GM21367 (cell line): ENCODE measurements around the gene MARS1.
A peak's percentile ranks its signal among the peaks of the same experiment; 100 is the strongest.
"Not testable (repeated sequence)": the region's sequence is repeated elsewhere in the genome, so short reads cannot be mapped to it uniquely, and the experiment has no call there.

Experiments used
- ATAC-seq: cut with Tn5 transposase; IDR thresholded peaks from one replicate; pipeline ENCODE4 v1.9.1; 2021; ENCODE audit not compliant: unreplicated experiment

The MARS1 gene

GRCh38 chr12:57515408-57515933 is 27.6 kb downstream of the MARS1 start:
- no peak for ATAC-seq

GRCh38 chr12:57515934-57516541 is 28.2 kb downstream of the MARS1 start:
- no peak for ATAC-seq

- no peak for ATAC-seq
Observed at GRCh38 chr12:57516617-57517153, 28.8 kb downstream of the MARS1 start.

- ATAC-seq = no peak
Observed at GRCh38 chr12:57517187-57517586, 29.3 kb downstream of the MARS1 start.

- not testable (repeated sequence) for ATAC-seq
Observed at GRCh38 chr12:57517718-57518117, 29.9 kb downstream of the MARS1 start.

- no peak for ATAC-seq
Observed at GRCh38 chr12:57518176-57518919, 30.5 kb downstream of the MARS1 start.

- ATAC-seq = no peak
Observed at GRCh38 chr12:57518920-57519795, 31.3 kb downstream of the MARS1 start.

- no peak for ATAC-seq
Observed at GRCh38 chr12:57519796-57520052, 31.9 kb downstream of the MARS1 start.

GRCh38 chr12:57520053-57520818 is 32.4 kb downstream of the MARS1 start, which contains the start of gene DDIT3:
Gene DDIT3, minus strand, starts transcription at chr12:57520514. Its CDS starts 3,108 bp downstream, at chr12:57517406.
- ATAC-seq = peak; percentile 46

GRCh38 chr12:57521525-57522010 is 33.7 kb downstream of the MARS1 start:
- ATAC-seq = no peak

- peak; percentile 34 for ATAC-seq
Observed at GRCh38 chr12:57522011-57522886, 34.4 kb downstream of the MARS1 start, which contains the start of gene MBD6. Gene MBD6, plus strand, starts transcription at chr12:57522824. Its CDS starts 1,480 bp downstream, at chr12:57524304.

GRCh38 chr12:57522887-57523705 is 35.2 kb downstream of the MARS1 start:
- no peak for ATAC-seq

- ATAC-seq = no peak
Observed at GRCh38 chr12:57523706-57524614, 36.1 kb downstream of the MARS1 start.

GRCh38 chr12:57524814-57525614 is 37.1 kb downstream of the MARS1 start:
- no peak for ATAC-seq

GRCh38 chr12:57525615-57526383 is 37.9 kb downstream of the MARS1 start:
- no peak for ATAC-seq
